GM21381 (cell line): Measurements from ENCODE around the gene RAP1GDS1.
A peak's percentile ranks its signal among the peaks of the same experiment; 100 is the strongest.
"Not testable (repeated sequence)": the region's sequence is repeated elsewhere in the genome, so short reads cannot be mapped to it uniquely, and the experiment has no call there.

Experiments used
- ATAC-seq: cut with Tn5 transposase; IDR thresholded peaks from one replicate; pipeline ENCODE4 v1.9.1; 2021; ENCODE audit warnings: mild to moderate bottlenecking, moderate library complexity; ENCODE audit not compliant: unreplicated experiment

RAP1GDS1 gene

DNA sequence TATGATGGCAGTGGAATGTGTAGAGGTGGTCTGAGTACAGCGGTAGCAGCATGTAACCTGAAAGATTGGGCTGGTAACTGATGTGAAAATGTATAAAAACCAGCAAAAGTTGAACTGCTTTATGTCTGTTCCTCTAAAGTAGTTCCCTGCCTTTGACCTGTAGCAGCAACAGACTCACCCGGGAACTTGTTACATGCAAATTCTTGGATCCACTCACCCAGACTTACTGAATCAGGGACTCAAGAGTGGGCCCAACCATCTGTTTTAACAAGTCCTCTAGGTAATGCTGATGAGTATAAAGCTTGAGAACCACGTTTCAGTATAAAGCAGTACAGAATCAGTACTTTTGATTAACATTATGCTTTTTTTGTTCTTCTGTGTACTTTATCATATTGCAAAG lies 84.7 kb downstream of the RAP1GDS1 start:
- ATAC-seq, result no peak

DNA sequence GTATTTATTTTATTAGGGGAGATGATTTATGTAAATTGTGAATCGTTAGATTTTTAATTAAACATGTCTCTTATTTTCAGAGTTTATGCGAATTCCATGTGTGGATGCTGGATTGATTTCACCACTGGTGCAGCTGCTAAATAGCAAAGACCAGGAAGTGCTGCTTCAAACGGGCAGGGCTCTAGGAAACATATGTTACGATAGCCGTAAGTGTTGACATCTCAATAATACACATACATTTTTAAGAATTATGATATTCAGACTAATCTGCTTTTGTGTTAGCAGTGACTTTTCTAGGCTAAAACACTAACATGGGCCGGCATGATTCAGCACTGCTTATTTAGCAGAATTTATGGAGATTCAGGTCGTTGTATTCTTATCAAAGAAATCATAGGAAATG lies 91.2 kb downstream of the RAP1GDS1 start:
- no peak for ATAC-seq

DNA sequence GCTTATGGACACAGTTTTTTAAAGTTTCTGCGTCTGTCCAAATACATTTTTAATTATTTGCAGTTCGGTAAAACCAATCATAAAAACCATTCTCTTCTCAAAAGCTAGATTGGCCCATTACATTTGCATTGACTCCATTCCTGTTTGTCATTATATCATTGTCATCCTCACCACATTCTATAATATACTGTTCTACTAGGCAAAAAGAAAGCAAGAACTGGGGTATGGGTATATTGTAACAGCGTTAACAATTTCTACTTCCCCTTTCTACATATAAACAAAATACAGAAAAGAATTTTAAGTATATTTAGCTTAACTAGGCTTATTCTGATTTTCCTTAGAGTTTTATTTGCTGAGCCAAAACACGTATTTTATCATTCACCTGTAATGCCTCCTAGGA lies 91.8 kb downstream of the RAP1GDS1 start:
- ATAC-seq, result no peak

GRCh38 chr4:98358630-98359248 lies 97.6 kb downstream of the RAP1GDS1 start:
- no peak for ATAC-seq

GRCh38 chr4:98359646-98360045 lies 98.5 kb downstream of the RAP1GDS1 start:
- no peak for ATAC-seq

DNA sequence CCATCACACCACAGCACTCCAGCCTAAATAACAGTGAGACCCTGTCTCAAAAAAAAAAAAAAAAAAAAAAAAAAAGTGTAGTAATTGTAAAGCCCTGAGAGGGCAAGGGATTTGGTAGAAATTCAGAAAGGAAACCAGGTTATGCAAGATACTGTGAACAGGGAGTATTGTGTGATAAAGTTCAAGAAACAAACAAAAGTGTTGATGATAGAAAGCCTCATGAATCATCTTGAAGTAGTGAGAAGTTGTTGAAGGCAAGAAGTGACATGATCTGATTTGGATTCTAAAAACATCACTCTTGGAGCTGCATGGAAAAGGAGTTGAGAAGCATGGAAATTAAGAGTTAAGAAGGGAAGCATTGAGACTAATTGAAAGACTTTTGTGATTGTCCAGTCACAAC lies 102.2 kb downstream of the RAP1GDS1 start:
- ATAC-seq, result no peak

DNA sequence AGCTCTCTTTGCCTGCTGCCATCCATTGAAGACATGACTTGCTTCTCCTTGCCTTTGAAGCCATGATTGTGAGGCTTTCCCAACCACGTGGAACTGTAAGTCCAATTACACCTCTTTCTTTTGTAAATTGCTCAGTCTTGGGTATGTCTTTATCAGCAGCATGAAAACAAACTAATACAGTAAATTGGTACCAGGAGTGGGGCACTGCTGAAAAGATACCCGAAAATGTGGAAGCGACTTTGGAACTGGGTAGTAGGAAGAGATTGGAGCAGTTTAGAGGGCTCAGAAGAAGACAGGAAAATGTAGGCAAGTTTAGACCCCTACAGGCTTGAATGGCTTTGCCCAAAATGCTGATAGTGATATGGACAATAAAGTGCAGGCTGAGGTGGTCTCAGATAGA lies 105.1 kb downstream of the RAP1GDS1 start:
- ATAC-seq, result not testable (repeated sequence)

- ATAC-seq, result not testable (repeated sequence)
These were observed 106.8 kb downstream of the RAP1GDS1 start for GRCh38 chr4:98368000-98368399.

DNA sequence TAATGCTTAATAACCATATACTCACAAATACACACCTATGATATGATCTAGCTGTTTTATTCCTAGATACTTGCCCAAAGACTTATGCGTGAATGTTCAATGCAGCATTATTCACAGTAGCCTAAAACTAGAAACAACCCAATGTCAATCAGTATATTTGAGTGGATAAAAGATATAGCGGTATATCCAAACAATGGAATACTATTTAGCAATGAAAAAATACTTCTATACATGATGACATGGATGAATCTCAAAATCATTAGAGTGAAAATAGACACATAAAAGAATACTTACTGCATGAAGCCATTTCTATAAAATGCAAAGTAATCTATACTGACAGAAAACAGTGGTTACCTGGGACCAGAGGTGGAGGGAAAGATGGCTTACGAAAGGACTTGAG lies 108.1 kb downstream of the RAP1GDS1 start:
- no peak for ATAC-seq

DNA sequence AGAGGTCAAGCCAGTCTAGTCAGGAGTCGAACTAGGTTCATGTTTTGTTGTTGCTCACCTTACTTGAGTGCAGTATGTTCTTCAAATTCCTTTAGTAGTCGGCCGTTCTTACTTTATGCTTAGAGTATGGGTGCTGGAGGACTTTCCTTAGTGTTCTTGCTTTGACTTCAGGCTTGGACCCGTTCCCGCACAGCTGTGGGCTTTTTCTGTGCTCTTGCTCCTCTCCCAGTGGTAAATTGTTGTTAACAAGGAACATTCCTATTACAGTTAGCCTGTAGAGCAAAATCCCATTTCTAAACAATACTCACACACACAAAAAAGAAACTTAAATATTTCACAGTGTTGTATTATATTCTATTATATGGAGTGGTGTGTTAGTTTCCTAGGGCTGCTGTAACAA lies 113.5 kb downstream of the RAP1GDS1 start:
- ATAC-seq, result no peak

DNA sequence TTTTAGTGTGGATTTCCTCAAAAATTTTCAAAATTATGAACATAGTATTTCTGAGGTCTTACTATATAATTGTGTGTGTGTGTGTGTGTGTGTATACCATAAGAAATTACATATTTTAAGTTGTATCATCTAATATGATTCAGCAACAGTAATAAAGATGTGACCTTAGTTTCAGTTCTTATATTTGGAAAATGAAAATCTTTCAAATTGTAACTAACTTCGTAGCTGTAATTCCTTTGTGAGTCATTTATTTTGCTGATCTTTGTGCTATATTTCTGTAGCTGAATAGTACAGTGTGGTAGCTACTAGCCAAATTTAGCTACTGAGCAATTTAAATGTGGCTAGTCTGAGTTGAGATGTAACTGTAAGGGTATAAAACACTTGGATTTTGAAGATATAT lies 116.4 kb downstream of the RAP1GDS1 start:
- no peak for ATAC-seq

GRCh38 chr4:98381306-98381705 lies 120.1 kb downstream of the RAP1GDS1 start:
- ATAC-seq, result no peak

DNA sequence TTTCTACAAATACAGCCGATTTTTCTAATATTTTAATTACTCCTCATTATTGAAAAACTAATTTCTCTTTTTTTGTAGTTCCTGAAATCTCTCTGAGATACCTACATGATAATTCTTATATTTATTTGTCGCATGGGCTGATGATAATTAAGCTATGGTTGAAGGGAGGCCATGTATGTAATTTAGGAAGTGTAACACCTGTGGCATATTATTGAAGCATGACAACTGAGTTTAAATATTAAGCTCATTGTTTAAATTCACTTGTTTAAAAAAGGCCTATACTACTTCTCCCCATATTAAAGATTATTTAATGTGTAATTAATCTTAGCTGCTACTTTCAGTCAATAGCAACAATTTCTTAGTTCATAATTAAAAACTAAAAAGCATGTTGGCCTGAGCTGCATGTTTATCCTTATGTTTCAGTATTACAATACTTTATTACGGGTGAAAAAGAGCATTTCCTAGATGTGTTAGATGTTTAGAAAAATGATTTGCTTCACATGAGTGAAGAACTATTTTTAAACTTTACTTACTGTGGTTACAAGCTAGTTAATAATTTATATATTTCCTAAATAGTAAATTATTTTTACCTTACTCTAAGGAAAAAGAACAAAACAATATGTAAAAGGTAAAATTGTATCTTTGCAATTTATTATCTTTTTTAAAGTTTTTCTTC lies 122.4 kb downstream of the RAP1GDS1 start:
- no peak for ATAC-seq

GRCh38 chr4:98385831-98386230 lies 124.6 kb downstream of the RAP1GDS1 start:
- ATAC-seq, result no peak

- ATAC-seq, result no peak
These were observed 126.3 kb downstream of the RAP1GDS1 start for GRCh38 chr4:98387345-98388026.

GRCh38 chr4:98394134-98394533 lies 132.9 kb downstream of the RAP1GDS1 start:
- no peak for ATAC-seq

GRCh38 chr4:98399915-98400314 lies 138.7 kb downstream of the RAP1GDS1 start:
- no peak for ATAC-seq

DNA sequence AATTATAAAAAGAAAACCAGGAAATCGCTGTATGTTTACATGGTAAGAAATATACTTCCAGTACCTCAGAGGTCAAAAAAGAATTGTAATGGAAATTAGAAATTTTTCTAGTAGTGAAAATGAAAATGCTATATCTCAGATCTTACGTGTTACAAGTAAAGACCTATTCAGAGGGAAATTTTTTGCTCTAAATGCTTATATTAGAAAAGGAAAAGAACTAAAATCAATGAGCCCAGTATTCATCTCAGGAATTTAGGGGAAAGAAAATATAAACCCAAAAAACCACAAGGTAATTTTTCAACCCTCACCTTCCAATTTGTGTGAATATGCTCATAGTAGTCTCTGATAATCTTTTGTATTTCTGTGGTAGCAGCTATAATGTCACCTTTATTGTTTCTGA lies 145.6 kb downstream of the RAP1GDS1 start:
- peak; percentile 67 for ATAC-seq

GRCh38 chr4:98411731-98412130 lies 150.5 kb downstream of the RAP1GDS1 start:
- no peak for ATAC-seq

DNA sequence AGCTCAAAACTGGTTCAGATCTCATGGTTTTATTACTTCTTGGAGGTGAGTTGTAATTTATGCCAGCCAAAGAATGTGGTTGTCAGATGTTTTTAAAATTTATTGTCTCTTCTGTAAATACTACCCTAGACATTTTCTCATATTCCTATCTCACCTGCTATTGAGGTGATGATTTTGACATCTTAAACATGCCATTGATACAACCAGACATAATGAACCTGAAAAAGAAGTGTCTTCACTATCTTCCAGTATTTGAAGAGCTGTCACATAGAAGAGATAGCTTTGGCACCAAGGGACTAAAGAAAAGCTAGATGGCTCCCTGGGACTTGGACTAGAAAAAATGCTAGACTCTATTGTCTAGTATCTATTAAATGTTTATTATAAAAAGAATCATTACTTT lies 155.7 kb downstream of the RAP1GDS1 start:
- ATAC-seq, result no peak

DNA sequence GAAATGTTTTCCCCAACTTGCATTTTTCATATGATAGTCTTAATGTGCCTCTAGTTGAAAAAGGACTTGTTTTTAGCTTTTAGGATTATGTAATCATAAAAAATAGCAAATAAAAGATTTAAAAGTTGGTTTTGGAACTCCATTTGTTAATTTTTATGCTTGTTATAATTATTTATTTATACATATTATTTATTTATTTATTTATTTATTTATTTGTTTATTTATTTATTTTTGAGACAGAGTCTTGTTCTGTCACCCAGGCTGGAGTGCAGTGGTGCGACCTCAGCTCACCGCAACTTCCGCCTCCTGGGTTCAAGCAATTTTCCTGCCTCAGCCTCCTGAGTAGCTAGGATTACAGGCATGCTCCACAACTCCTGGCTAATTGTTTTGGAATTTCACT lies 159.0 kb downstream of the RAP1GDS1 start:
- not testable (repeated sequence) for ATAC-seq

DNA sequence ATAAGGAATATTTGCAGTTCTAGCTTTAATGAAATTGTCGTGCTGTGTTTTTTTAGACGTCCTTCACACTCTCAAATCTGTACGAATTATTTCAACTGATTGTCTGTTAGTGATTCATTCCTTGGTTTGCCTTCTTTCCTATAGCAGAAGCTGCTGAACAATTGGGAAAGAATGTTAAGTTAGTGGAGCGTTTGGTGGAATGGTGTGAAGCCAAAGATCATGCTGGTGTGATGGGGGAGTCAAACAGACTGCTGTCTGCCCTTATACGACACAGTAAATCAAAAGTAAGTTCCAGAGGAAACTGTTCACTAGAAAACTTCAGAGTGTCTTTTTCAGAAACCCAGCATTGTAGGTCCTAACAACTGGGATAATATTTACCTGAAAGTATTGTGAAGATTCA lies 159.9 kb downstream of the RAP1GDS1 start:
- no peak for ATAC-seq
